SK-N-MC (cell line): Measurements from ENCODE around the gene ATP10B.

Experiments used
- DNase-seq: peaks from one replicate; pipeline ENCODE4 v3.0.0-alpha.2; 2011; ENCODE audit warnings: low read depth, low spot score
- H3K27ac ChIP-seq: fragments of 200-600 bp; sonication (generic); 2 replicates; pipeline ENCODE4 v1.5.1; 2016; ENCODE audit warnings: mixed run types
- H3K36me3 ChIP-seq: fragments of 200-600 bp; sonication (generic); 2 replicates; pipeline ENCODE4 v1.6.1; 2017; ENCODE audit warnings: antibody characterized with exemption, low read length, mixed read lengths; ENCODE audit not compliant: insufficient read depth
- H3K4me3 ChIP-seq: fragments of 200-600 bp; sonication (generic); 2 replicates; pipeline ENCODE4 v1.5.1; 2016
- H3K9ac ChIP-seq: fragments of 200-600 bp; sonication (generic); 2 replicates; pipeline ENCODE4 v1.8.0; 2017; ENCODE audit warnings: mixed run types, mixed read lengths; ENCODE audit not compliant: insufficient read length
- H3K9me3 ChIP-seq: fragments of 200-600 bp; sonication (generic); 2 replicates; pipeline ENCODE4 v1.6.1; 2017; ENCODE audit warnings: low read depth, mild to moderate bottlenecking, antibody characterized with exemption, low read length, moderate library complexity, mixed read lengths
- EZH2 ChIP-seq: fragments of 200-600 bp; sonication (generic); IDR thresholded peaks from one replicate; pipeline ENCODE4 v1.6.1; 2017; ENCODE audit warnings: antibody characterized with exemption
- FOXP2 ChIP-seq: optimal IDR thresholded peaks from 2 replicates; pipeline ENCODE3; 2011; ENCODE audit warnings: mild to moderate bottlenecking, moderate library complexity; ENCODE audit not compliant: insufficient read depth; ENCODE audit errors: extremely low read length, control extremely low read depth
- POLR2AphosphoS5 ChIP-seq: IDR thresholded peaks from 2 replicates; pipeline ENCODE4 v1.6.1; 2012; ENCODE audit warnings: mild to moderate bottlenecking, low read depth, low read length, borderline replicate concordance

ATP10B gene

GRCh38 chr5:160867976-160868375 is 16.0 kb upstream of the ATP10B start:
- H3K27ac ChIP-seq: no peak overlapping the region
- TF ChIP-seq POLR2AphosphoS5 (no peak), FOXP2 (no peak), EZH2 (no peak)
- H3K9ac ChIP-seq: no peak overlapping the region
- no peak for DNase-seq
- H3K4me3 ChIP-seq: no peak overlapping the region
- H3K36me3 ChIP-seq: no peaks in the 10 kb centered on the region
- H3K9me3 ChIP-seq: no peaks in the 10 kb centered on the region

- H3K9ac ChIP-seq: no peak overlapping the region
- no peak for DNase-seq
- H3K27ac ChIP-seq: no peak overlapping the region
- H3K4me3 ChIP-seq: no peak overlapping the region
- no peaks in the 10 kb centered on the region for H3K36me3 ChIP-seq
- TF ChIP-seq EZH2: no peak
- TF ChIP-seq POLR2AphosphoS5: no peak
- no peak for TF ChIP-seq FOXP2
- no peaks in the 10 kb centered on the region for H3K9me3 ChIP-seq
These were observed 560 bp downstream of the ATP10B start for GRCh38 chr5:160851451-160851850.

GRCh38 chr5:160850421-160850820 is 1.6 kb downstream of the ATP10B start:
- TF ChIP-seq EZH2 (no peak), FOXP2 (no peak), POLR2AphosphoS5 (no peak)
- no peak for DNase-seq
- H3K9ac ChIP-seq: no peak overlapping the region
- no peaks in the 10 kb centered on the region for H3K36me3 ChIP-seq
- H3K27ac ChIP-seq: no peak overlapping the region
- no peaks in the 10 kb centered on the region for H3K9me3 ChIP-seq
- H3K4me3 ChIP-seq: no peak overlapping the region

- no peak for TF ChIP-seq EZH2
- no peak for TF ChIP-seq FOXP2
- no peak for TF ChIP-seq POLR2AphosphoS5
- Histone ChIP-seq H3K27ac (no peak overlapping the region), H3K9me3 (no peaks in the 10 kb centered on the region), H3K36me3 (no peaks in the 10 kb centered on the region), H3K4me3 (no peak overlapping the region), H3K9ac (no peak overlapping the region)
- no peak for DNase-seq
These were observed 4.4 kb downstream of the ATP10B start for GRCh38 chr5:160847526-160848085.

- Histone ChIP-seq H3K9me3 (no peaks in the 10 kb centered on the region), H3K27ac (no peak overlapping the region), H3K4me3 (no peak overlapping the region), H3K9ac (no peak overlapping the region), H3K36me3 (no peaks in the 10 kb centered on the region)
- DNase-seq: no peak
- no peak for TF ChIP-seq FOXP2
These were observed 5.4 kb downstream of the ATP10B start for GRCh38 chr5:160846642-160847041.

- Histone ChIP-seq H3K4me3 (no peak overlapping the region), H3K36me3 (no peaks in the 10 kb centered on the region), H3K27ac (no peak overlapping the region), H3K9me3 (no peaks in the 10 kb centered on the region), H3K9ac (no peak overlapping the region)
- DNase-seq: no peak
- TF ChIP-seq FOXP2 (no peak), POLR2AphosphoS5 (no peak), EZH2 (no peak)
These were observed 7.8 kb downstream of the ATP10B start for GRCh38 chr5:160844177-160844576.

- no peak for DNase-seq
These were observed 8.8 kb downstream of the ATP10B start for GRCh38 chr5:160843240-160843639.

GRCh38 chr5:160837749-160838593 is 14.0 kb downstream of the ATP10B start:
- H3K4me3 ChIP-seq: no peak overlapping the region
- DNase-seq: no peak
- no peak overlapping the region for H3K9ac ChIP-seq
- TF ChIP-seq EZH2: no peak
- H3K27ac ChIP-seq: no peak overlapping the region
- H3K36me3 ChIP-seq: no peaks in the 10 kb centered on the region
- no peaks in the 10 kb centered on the region for H3K9me3 ChIP-seq

More at GRCh38 chr5:160843240-160843639, 8.8 kb downstream of the ATP10B start:
- Histone ChIP-seq H3K27ac (no peak overlapping the region), H3K4me3 (no peak overlapping the region), H3K36me3 (no peaks in the 10 kb centered on the region), H3K9me3 (no peaks in the 10 kb centered on the region), H3K9ac (no peak overlapping the region)
- TF ChIP-seq EZH2 (no peak), FOXP2 (no peak), POLR2AphosphoS5 (no peak)

GRCh38 chr5:160837211-160837610 is 14.8 kb downstream of the ATP10B start:
- no peaks in the 10 kb centered on the region for H3K9me3 ChIP-seq
- H3K36me3 ChIP-seq: no peaks in the 10 kb centered on the region
- H3K4me3 ChIP-seq: no peak overlapping the region
- no peak for TF ChIP-seq FOXP2
- no peak for TF ChIP-seq EZH2
- no peak for TF ChIP-seq POLR2AphosphoS5
- DNase-seq: no peak
- no peak overlapping the region for H3K9ac ChIP-seq
- no peak overlapping the region for H3K27ac ChIP-seq
